Vagina (tissue), 2 donors: ENCODE results near the gene SLC36A1. TPM values are rescaled to one million over a fixed set of nuclear protein-coding genes. Genes with fewer than 3 reads are reported as not detected.
A peak's percentile ranks its signal among the peaks of the same experiment; 100 is the strongest.

ENCODE experiments used
- DNase-seq, 2 donors: peaks; one replicate each; pipeline ENCODE4 v3.0.0-alpha.2; 2017; ENCODE audit errors: extremely low spot score in 2 of 2
- H3K27ac ChIP-seq: fragments of 200-600 bp; sonication (generic); one replicate; pipeline ENCODE4 v1.5.1; 2019
- H3K27me3 ChIP-seq: fragments of 200-600 bp; sonication (generic); one replicate; pipeline ENCODE4 v1.5.1; 2019
- H3K36me3 ChIP-seq, 2 donors: fragments of 200-600 bp; sonication (generic); one replicate each; pipeline ENCODE4 v1.5.1; 2017 to 2019
- H3K4me1 ChIP-seq: fragments of 200-600 bp; sonication (generic); one replicate; pipeline ENCODE4 v1.5.1; 2019
- H3K4me3 ChIP-seq, 2 donors: fragments of 200-600 bp; sonication (generic); 1 replicate in 1 of 2; 2 replicates in 1 of 2; pipeline ENCODE4 v1.5.1; 2016 to 2019
- H3K9me3 ChIP-seq: fragments of 200-600 bp; sonication (generic); one replicate; pipeline ENCODE4 v1.5.1; 2019
- CTCF ChIP-seq, 3 experiments: fragments of 450-650 bp in 2 of 3; fragments of 200-600 bp in 1 of 3; sonication (generic) in 1 of 3; IDR thresholded peaks; one replicate each; pipeline ENCODE4 v1.5.1; 2017 to 2019; ENCODE audit warnings: antibody characterized with exemption in 3 of 3, mild to moderate bottlenecking in 2 of 3, moderate library complexity in 2 of 3
- POLR2A ChIP-seq, 2 donors: fragments of 450-650 bp; IDR thresholded peaks; one replicate each; pipeline ENCODE4 v1.6.1; 2017; ENCODE audit warnings: antibody characterized with exemption in 2 of 2, mild to moderate bottlenecking in 2 of 2, moderate library complexity in 2 of 2
- POLR2AphosphoS5 ChIP-seq, 2 donors: sonication (generic); formaldehyde crosslinking; IDR thresholded peaks; one replicate each; pipeline ENCODE4 v1.9.0; 2017; ENCODE audit warnings: antibody characterized with exemption in 2 of 2, mild to moderate bottlenecking in 2 of 2, low read depth in 1 of 2; ENCODE audit not compliant: insufficient read depth in 1 of 2
- intact Hi-C: fragments of 100-400 bp; cut with DNase I; formaldehyde crosslinking; loops from one replicate; pipeline ENCODE4 v1.15.1; 2023
- total RNA-seq: library from RNA; depleted of rRNA; stranded (reverse); fragments of >200 nt; gene quantifications from one replicate; pipeline ENCODE4 v1.2.3, GENCODE V29; 2016

SLC36A1 gene
- total RNA-seq, 1 donor from 2014 or later, result 10.8 TPM

GRCh38 chr5:151465476-151465875, 18.1 kb downstream of the SLC36A1 start:
- Histone ChIP-seq H3K4me1 (no peaks in the 10 kb centered on the region), H3K4me3 (no peak overlapping the region), H3K36me3 (peaks cover 0 to 40% of the 10 kb centered on the region in 2 donors), H3K9me3 (no peaks in the 10 kb centered on the region), H3K27me3 (no peaks in the 10 kb centered on the region), H3K27ac (no peak overlapping the region)
- DNase-seq, result no peak
- TF ChIP-seq POLR2AphosphoS5 (IDR thresholded peaks at IDR 0.05; ENCODE audit: insufficient read depth in 1 of 2, low read depth in 1 of 2) (no peak), CTCF (IDR thresholded peaks at IDR 0.05) (no peak), POLR2A (IDR thresholded peaks at IDR 0.05) (no peak)
- intact Hi-C loops, result loop anchor here (10.0 kb wide), 1 partner anchor 169 kb away; no protein-coding TSS in a partner anchor

- TF ChIP-seq POLR2AphosphoS5 (IDR thresholded peaks at IDR 0.05; ENCODE audit: insufficient read depth in 1 of 2, low read depth in 1 of 2), result no peak
- TF ChIP-seq POLR2A (IDR thresholded peaks at IDR 0.05), result no peak
- no peak for TF ChIP-seq CTCF (IDR thresholded peaks at IDR 0.05)
- Histone ChIP-seq H3K9me3 (no peaks in the 10 kb centered on the region), H3K36me3 (peaks cover 0 to 40% of the 10 kb centered on the region in 2 donors), H3K27ac (no peak overlapping the region), H3K4me3 (no peak overlapping the region), H3K4me1 (no peaks in the 10 kb centered on the region), H3K27me3 (no peaks in the 10 kb centered on the region)
- DNase-seq, result peak in 1 of 2 donors; percentile 54
- intact Hi-C loops, result loop anchor here (10.0 kb wide), 1 partner anchor 167 kb away; no protein-coding TSS in a partner anchor
These were observed 20.2 kb downstream of the SLC36A1 start for GRCh38 chr5:151467576-151467975.

- no peak for DNase-seq
- Histone ChIP-seq H3K4me1 (no peaks in the 10 kb centered on the region), H3K9me3 (no peaks in the 10 kb centered on the region), H3K4me3 (no peak overlapping the region), H3K27me3 (no peaks in the 10 kb centered on the region), H3K36me3 (peaks cover 0 to 42% of the 10 kb centered on the region in 2 donors), H3K27ac (no peak overlapping the region)
- intact Hi-C loops, result loop anchor here (10.0 kb wide), 1 partner anchor 165 kb away; no protein-coding TSS in a partner anchor
- no peak for TF ChIP-seq POLR2AphosphoS5 (IDR thresholded peaks at IDR 0.05; ENCODE audit: insufficient read depth in 1 of 2, low read depth in 1 of 2)
- TF ChIP-seq CTCF (IDR thresholded peaks at IDR 0.05), result no peak
- no peak for TF ChIP-seq POLR2A (IDR thresholded peaks at IDR 0.05)
These were observed 22.0 kb downstream of the SLC36A1 start for GRCh38 chr5:151469386-151469785.

- no peak overlapping the region for H3K4me3 ChIP-seq
- no peak for TF ChIP-seq POLR2A (IDR thresholded peaks at IDR 0.05)
- TF ChIP-seq POLR2AphosphoS5 (IDR thresholded peaks at IDR 0.05; ENCODE audit: insufficient read depth in 1 of 2, low read depth in 1 of 2), result no peak
- TF ChIP-seq CTCF (IDR thresholded peaks at IDR 0.05), result no peak
- H3K9me3 ChIP-seq, result no peaks in the 10 kb centered on the region
- H3K36me3 ChIP-seq, result peaks cover 0 to 36% of the 10 kb centered on the region in 2 donors
- DNase-seq, result no peak
- no peak overlapping the region for H3K27ac ChIP-seq
- H3K27me3 ChIP-seq, result no peaks in the 10 kb centered on the region
- intact Hi-C loops, result loop anchor here (10.0 kb wide), 1 partner anchor 165 kb away; no protein-coding TSS in a partner anchor
- H3K4me1 ChIP-seq, result no peaks in the 10 kb centered on the region
These were observed 22.6 kb downstream of the SLC36A1 start for GRCh38 chr5:151469992-151470391.

GRCh38 chr5:151470439-151470838, 23.0 kb downstream of the SLC36A1 start:
- TF ChIP-seq POLR2AphosphoS5 (IDR thresholded peaks at IDR 0.05; ENCODE audit: insufficient read depth in 1 of 2, low read depth in 1 of 2) (no peak), CTCF (IDR thresholded peaks at IDR 0.05) (no peak), POLR2A (IDR thresholded peaks at IDR 0.05) (no peak)
- no peaks in the 10 kb centered on the region for H3K9me3 ChIP-seq
- intact Hi-C loops, result no loop called here
- H3K36me3 ChIP-seq, result peaks cover 0 to 34% of the 10 kb centered on the region in 2 donors
- peak in 1 of 2 donors; percentile 13 for DNase-seq
- no peaks in the 10 kb centered on the region for H3K4me1 ChIP-seq
- no peak overlapping the region for H3K27ac ChIP-seq
- H3K4me3 ChIP-seq, result no peak overlapping the region
- H3K27me3 ChIP-seq, result no peaks in the 10 kb centered on the region
